ENCODE data around the gene PIGZ. TPM values are rescaled to one million over a fixed set of nuclear protein-coding genes. Genes with fewer than 3 reads are reported as not detected.

PIGZ gene
- polyA plus RNA-seq, 1 donor: 1.8 TPM

DNA sequence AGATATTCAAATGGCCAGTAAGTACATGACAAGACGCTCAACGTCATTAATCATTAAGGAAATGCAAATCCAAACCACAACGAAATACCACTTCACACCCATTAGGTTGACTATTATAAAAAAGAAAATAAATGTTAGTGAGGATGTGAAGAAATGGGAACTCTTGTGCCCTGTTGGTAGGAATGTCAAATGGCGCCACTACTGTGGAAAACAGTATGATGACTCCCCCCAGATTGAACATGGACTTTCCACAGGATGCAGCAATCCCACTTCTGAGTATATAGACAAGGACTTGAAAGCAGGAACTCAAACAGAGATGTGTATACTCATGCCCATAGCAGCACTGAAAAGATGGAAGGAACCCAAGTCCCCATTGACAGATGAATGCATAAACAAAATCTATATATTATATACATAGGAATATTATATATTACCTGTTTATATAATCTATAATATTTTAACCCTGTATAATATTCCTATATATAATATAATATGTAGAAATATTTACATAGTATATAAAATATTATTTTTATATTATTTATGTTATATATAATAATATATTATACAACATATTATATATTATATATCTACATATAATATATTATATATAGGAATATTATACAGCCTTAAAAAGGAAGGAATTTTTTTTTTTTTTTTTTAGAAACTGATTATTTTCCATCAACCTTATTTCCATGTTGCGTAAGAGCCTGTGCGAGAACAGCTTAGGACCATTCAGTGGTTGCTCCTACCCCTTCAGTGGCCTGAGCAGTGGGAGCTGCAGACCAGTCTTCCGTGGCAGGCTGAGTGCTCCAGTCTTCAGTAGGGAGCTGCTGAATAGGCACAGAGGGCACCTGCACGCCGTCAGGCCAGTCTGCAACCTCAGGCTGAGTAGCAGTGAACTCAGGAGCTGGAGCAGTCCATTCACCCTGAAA lies 17.6 kb upstream of the PIGZ start:
- DNase-seq: no peak

DNA sequence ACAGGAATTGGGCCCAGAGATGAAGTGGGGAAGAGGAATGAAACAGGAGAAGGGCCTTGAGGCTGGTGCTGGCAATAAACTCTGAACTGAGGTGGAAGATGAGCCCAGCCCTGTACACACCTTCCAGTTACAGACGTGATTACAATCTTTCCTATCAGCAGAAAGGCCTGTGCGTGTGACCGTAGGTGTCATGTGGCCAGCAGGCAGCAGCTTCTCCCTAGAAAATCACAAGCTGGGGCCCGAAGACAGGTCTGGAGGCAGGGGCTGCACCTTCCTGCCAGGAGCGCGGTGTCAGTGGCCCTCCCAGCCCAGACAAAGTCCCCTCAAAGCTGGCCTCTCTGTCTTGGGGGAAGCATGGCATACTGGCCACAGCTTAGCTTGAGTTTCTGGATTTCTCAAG lies 16.7 kb upstream of the PIGZ start:
- DNase-seq: no peak

DNA sequence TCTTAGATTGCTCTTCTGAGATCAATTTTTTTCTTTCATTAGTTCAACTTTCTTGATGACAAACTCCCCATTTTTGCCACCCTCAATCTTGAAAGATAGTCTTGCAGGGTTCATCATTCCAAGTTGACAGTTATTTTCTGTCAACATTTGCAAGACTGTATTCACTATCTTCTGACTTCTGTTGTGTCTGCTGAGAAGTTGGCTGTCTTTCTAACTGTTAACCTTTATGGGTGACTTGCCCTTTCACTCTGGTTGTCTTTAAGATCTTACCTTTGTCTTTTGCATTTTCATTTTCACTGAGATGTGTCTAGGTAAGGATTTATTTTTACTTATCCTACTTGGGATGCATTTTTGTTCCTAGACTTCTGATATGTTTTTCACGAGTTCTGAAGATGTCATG lies 14.6 kb upstream of the PIGZ start:
- no peak for DNase-seq

DNA sequence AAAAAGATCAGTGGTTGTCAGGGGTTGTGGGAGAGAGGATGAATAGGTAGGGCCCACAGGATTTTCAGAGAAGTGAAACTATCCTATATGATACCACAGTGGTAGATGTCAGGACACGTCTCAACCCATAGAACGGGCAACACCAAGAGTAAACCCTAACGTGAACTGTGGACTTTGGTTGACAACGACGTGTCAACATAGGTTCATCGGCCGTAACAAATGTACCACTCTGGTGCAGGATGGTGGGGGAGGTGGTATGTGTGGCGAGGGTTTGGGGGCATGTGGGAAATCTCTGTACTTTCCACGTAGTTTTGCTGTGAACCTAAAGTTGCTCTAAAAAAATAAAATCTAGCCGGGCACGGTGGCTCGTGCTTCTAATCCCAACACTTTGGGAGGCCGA lies 13.0 kb upstream of the PIGZ start:
- no peak for DNase-seq

DNA sequence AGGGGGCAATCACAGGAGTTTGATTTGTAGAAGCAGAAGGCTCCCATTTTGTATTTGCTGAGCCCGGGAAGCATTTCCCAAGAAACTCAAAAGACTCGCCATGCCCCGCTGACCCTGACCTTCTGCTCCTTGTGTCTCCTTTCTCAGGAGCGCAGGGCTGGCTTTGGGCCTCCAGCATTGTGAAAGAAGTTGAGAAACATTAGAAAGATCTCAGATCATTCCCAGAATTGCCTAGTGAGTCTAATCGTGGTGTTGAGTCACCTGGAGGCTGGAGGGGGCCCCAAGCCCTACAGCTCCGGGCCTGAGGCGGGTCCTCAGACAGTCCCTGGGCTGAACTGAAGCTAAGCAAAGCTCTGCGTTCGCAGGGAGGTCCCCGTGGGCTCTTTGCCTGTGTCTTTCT lies 10.9 kb upstream of the PIGZ start:
- no peak for DNase-seq

DNA sequence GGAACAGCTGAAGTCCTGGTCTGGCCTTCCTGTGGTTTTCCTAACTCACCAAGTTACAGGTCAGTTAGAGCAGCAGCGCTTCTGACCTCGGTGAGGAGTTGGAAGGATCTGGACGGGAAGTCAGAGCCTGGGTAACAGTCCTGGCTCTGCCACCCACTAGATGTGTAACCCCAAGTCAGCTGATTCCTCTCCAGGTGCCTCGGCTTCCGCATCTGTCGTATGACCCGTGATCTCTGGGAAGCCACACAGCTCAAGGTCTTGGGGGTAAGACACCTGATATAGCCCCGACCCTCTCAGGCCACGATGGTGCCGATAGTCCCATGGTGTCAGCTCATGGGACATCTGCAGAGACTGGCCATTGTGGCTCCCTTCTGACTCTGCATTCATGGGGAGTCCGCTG lies 8.3 kb upstream of the PIGZ start:
- no peak for DNase-seq

DNA sequence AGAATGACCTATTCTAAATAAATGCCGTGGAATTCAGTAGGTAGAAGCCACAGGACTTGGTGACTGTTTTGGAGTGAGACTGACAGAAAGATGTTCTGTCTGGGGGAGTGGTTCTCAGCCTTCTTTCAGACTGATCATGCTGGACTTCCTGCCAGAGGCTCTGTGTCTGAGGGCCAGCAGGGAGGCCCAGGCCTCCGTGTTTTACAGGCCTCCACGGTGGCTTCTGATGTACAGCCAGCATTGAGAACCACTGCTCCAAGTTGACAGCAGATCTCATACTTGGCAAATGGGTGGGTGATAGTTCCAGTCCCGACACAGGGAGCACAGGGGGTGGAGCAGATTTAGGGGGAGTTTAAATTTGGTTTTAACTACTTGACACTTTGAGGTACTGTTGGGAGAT lies 6.7 kb upstream of the PIGZ start:
- no peak for DNase-seq

DNA sequence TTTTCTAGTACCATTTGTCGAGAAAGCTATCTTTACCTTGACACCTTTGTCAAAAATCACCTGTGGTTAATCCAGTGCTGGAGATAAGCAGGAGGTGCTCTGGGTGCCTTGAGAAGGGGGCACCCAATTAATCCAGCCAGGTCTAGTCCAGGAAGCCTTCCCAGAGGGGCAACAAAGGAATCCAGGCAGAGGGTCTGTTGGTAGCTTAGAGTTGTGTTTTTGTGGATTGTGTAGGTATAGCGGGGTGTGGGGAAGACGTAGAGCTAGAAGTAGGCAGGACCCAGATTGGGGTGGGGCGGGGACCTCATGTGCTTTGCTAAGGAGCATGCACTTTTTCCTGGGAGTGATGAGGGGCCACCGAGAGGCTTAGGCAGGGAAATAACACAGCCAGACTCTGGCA lies 6.0 kb upstream of the PIGZ start:
- DNase-seq: no peak

DNA sequence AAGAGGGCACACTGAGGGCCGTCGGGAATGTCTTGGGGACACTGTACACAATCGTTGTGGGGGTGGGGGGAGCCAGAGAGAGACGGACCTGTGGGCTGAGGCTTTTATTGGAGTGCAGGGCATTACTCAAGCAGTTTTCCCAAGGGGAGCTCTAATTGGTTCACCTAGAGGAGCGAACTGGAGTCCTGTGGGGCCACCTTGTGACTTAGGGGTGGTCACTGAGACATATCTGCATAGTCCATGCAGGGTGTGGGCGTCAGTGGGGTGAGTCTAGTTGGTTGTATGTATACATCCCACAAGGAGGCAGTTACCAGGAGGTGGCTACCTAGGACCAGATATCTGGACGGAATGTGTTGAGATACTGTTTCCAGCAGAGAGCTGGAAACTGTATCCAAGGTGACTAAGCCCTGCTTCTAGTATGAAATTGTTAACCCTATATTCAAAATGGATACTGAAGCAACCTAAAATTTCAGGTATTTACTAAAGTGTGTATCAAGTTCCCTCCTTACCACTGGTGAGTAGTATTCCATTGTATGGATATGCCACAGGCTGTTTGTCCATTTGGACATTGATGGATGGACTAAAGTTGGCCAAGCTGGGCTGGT lies 2.6 kb upstream of the PIGZ start:
- no peak for DNase-seq

DNA sequence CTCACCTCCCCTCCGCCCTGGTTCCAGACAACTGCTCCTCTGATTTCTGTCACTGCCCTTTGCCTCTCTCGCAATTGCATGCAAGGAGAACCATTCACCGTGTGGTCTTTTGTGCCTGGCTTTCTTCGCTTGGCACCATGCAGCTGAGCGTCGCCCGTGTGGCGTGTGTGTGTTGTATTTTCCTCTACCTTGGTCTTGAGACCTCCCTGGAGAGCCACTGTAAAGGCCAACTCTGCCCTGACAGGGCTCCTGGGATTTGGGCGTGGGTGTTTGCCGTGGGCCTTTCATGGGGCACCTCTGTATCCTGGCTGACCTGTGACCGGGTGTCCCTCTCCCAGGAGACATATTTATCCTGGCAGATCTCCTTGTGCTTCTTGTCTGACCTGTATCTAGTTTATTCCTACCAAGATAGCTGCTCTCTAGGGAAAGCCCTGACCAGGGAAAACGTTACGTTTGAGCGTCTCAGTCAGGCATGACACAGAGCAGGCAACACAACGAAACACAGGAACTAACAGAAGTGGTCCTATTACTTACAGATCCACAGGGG lies 2.0 kb upstream of the PIGZ start:
- no peak for DNase-seq

DNA sequence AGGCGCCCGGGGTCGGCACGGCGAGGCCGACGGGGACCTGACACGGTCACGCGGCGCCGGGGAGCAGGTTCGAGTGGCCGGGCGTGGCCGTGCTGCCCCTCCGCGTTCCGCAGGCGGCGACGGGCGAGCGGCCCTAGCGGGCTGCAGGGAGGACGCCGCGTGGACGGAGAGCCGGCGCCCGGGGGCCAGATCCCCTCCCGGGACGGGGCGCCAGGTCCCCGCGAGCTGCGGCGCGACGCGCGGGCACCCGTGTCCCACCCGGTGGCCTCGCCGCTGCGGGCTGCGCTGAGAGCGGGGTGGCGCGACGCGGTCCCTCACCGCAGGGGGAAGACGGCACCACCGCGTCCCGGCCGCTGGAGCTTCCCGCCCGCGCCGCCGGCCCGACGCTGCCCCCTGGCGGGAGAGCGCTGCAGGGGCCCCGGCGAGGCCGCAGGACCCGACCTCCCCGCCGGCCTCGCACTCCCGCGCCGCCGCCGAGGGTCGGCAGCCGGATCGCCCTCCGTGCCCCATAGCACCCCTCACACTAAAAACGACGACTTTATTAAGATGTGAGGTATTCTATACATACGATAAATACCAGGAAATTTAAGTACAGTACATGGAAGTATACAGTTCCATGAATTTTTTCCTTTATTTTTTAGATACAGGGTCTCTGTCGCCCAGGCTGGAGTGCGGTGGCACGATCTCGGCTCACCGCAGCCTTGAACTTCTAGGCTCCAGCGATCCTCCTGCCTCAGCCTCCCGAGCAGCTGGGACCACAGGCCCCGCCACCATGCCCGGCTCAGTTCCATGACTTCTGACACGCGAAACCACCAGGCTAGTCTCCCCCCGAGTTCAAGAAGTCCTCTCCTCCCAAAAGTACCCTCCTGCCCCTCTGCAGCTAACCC lies 1.3 kb upstream of the PIGZ start:
- no peak for DNase-seq

DNA sequence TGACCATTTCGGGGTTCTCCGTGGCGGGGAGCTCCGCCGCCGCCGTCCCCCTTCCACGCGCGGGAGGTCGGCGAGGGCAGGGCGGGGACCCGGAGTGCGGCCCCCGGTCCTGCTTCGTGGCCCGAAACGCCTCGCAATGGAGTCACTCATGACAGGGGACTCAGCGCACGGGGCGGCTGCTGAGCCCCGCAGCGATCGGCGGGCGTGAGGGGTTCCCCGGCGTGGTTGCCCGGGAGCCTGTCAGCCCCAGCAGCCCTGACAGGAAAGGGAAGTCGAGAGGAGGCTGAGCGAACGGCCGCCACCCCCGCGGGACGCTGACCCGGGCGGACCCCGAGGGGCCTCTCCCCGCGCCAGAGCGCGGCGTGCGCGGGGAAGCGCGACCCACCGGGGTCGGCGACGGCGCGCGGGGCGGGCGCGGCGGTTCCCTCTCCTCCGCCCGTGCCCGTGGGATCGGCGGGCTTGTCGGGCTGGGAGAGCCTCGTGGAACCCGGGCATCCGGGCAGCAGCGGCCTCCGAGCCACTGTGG lies 564 bp upstream of the PIGZ start:
- DNase-seq: no peak

DNA sequence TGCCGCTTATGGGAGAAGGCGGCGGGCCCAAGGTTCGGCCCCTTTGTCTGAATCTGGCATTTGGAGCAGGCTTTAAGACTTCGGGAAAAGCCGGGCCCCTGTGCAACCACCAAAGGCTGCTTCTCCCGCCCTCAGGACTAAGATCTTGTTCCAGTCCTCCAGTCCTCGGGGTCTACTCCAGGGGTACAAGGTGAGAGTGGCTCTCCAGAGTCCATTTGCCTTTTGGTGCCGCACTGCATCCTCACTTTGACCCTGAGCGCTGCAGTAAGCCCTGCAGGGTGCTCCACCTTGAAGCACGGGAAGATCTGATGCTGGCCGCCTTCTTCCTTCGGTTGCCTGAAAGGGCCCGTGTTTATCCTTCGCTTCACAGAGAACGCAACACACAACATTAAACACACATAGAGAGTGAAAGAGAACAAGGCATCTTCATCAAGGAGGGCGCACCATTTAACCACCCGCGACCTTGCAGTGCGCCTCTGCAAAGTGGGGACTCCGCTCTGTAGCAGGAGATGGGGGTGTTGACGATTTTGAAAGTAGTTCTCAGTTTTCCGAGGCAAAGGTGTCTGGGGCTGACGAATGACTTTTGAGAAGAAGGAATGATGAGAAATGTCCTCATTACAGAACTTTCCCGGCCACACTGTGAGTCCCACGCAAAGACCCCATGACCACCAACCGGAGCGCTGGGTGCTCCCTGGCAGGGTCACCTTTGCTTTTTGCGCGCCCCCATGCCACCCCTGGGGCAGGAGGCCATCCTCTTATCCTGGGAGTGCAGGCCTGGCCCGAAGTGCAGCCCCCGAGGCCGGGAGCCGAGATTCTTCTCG lies 1.0 kb downstream of the PIGZ start:
- DNase-seq: no peak

DNA sequence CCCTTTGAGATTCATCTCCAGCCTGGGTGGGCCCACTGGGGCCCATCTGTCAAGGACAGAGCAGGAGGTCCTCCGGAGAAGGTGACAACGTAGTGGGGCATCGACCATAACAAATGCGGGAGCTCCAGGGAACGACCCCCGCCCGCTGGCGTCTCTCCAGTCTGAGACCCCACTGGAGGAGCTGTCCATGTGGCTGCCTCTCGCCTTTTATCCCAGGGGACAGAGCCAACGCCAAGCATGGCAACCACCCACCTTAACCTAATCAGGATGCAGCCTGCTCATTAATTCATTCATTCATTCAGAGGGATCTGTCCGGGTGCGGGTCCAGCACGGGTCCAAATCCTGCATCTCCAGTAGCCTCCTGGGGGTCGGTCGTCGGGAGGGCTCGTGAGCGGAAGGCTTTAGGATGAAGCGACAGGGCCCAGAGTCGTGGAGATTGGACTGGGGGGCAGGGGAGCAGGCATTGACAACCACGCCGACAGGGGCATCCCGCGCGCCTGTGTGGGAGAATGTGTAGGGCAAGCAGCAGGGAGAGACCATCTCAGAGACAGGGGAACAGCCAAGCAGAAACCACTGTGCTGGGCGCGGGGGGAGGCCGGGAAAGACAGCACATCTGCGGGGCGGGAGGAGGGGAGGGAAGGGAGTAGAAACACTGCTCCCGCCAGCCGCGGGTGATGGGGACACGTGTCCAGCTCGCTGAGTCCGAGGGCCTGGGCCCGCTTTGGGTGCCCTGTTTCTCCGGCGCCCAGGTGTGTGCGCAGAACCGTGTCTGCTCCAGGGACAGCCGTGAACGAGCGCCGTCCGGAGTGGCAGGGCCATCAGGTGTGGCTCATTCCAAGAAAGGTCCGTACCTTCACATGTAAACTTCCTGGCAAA lies 1.9 kb downstream of the PIGZ start:
- no peak for DNase-seq

DNA sequence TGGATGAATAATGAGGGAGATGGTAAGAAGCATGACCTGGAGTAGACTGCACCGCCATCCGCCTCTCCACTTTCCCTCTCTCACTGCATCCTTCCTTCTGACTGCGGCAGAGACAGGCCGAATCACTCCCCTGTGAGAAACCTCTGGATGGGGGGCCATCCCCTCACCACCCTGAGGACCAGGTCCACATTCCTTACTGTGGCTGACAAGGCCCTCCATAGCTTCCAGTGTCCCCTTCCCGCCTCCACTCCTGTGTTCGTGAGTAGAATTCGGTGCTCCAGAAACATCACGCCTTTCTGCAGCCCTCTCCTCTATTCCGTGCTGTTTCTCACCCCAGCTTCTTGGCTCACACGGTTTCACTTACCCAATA lies 2.8 kb downstream of the PIGZ start:
- DNase-seq: no peak

DNA sequence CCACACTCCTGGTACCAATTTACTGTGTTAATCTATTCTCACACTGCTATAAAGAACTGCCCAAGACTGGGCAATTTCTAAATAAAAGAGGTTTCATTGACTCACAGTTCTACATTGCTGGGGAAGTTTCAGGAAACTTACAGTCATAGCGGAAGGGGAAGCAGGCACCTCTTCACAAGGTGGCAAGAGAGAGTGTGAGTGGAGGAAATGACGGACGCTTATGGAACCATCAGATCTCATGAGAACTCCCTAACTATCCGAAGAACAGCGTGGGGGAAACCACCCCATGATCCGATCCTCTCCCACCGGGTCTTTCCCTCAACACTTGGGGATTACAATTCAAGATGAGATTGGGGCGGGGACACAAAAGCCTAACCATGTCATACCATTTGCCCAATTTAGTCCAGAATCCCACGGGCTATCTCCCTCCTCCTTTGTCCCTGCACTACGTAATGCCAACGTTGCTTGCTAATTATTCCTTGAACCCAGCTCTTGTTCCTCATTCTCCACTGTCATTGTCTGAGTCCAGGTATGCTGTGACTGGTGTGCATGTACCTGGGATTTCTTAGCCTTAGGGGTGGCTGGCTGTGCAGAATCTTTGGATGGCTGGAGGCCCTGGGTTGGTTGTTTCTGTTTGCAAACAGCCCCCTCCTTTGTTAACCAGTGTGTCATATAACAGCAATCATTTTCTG lies 3.4 kb downstream of the PIGZ start:
- no peak for DNase-seq

DNA sequence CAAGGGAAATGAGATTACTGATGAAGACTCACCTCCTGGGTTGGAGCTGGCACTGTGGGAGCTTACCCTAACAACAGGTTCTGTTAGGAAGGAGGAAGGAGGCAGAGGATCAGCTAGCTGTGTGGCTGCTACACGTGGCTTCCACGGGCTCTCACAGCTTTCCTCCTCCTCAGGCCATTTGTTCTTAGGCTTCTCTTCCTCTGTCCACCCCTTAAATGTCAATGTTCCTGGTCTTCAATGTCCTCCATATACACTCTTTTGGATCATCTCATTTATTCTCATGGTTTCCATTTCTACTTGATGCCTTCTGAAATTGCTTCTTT lies 5.0 kb downstream of the PIGZ start:
- no peak for DNase-seq

DNA sequence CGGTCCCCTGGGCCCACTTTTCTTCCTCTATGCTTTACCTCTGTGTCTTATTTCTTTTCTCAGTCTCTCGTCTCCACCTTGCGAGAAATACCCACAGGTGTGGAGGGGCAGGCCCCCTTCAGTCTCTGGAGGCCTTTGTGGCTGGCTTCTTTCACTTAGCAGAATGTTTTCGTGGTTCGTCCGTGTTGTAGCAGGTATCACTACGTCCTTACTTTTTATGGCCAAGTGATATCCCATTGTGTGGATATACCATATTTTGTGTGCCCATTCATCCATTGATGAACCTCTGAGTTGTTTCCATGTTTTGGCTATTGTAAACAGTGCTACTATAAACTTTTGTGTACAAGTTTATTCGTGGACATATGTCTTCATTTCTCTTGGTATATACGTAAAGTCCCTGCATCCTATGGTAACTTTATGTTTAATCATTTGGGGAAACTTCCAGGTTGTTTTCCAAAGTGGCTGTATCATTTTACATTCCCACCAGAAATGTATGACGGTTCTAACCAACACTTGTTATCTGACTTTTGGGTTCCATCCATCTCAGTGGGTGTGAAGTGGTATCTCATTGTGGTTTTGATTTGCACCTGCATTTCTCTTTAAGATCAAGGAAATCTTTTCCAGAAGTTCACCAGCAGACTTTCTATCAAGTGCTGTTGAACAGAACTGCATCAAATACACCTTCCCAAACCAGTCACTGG lies 5.6 kb downstream of the PIGZ start:
- DNase-seq: no peak
